DND-41 (cell line): ENCODE measurements around the gene UVRAG.

Experiments used
- CTCF ChIP-seq: IDR thresholded peaks from 2 replicates; pipeline ENCODE4 v1.5.1; 2012; ENCODE audit warnings: borderline replicate concordance, low read length, moderate library complexity, mild to moderate bottlenecking; ENCODE audit not compliant: poor library complexity, severe bottlenecking; ENCODE audit errors: extremely low read depth
- EZH2 ChIP-seq: IDR thresholded peaks from 3 replicates; pipeline ENCODE4 v1.6.1; 2012; ENCODE audit warnings: borderline replicate concordance, low read depth, mild to moderate bottlenecking, moderate library complexity, low read length, inconsistent platforms; ENCODE audit not compliant: severe bottlenecking

GRCh38 chr11:75792127-75792731 is 22.8 kb upstream of the UVRAG start:
- TF ChIP-seq CTCF (no peak), EZH2 (no peak)
